ENCODE results near the gene MFSD2A. TPM values are rescaled to one million over a fixed set of nuclear protein-coding genes. Genes with fewer than 3 reads are reported as not detected.

The MFSD2A gene
- polyA plus RNA-seq, 1 of the 3 experiments (the other 2 are of a cell fraction), result 6.3 TPM

GRCh38 chr1:39976732-39977131 is 21.8 kb downstream of the MFSD2A start:
- no peak overlapping the region for H2AFZ ChIP-seq (ENCODE audit: low read depth)
- no peaks in the 10 kb centered on the region for H3F3A ChIP-seq (replicated peaks; ENCODE audit: insufficient read depth)
- DNase-seq, result no peak
- no peaks in the 10 kb centered on the region for H3K27me3 ChIP-seq (ENCODE audit: insufficient read depth)
- H3K9me2 ChIP-seq, result no peaks in the 10 kb centered on the region
- POLR2A ChIA-PET, result no interaction called here
- no peak overlapping the region for H3K9ac ChIP-seq
- peaks cover 0 to 4% of the 10 kb centered on the region in 2 experiments; a peak in 2 of 4 replicates for H3K4me1 ChIP-seq (ENCODE audit: control insufficient read depth in 1 of 2, insufficient read depth in 2 of 2, low read depth in 1 of 2, low read length in 1 of 2)
- H3K36me3 ChIP-seq (replicated peaks in 1 of 2; ENCODE audit: control insufficient read depth in 1 of 2, insufficient read depth in 2 of 2, low read length in 1 of 2), result no peaks in the 10 kb centered on the region
- no peaks in the 10 kb centered on the region for H3K79me2 ChIP-seq (ENCODE audit: insufficient read depth)
- H3K9me3 ChIP-seq, result no peaks in the 10 kb centered on the region
- H3K27ac ChIP-seq (ENCODE audit: low read depth in 2 of 2, low read length in 1 of 2), result no peak overlapping the region
- CTCF ChIA-PET, result interaction anchor here (1.1 to 11.4 kb wide), 3 partner anchors 55 to 159 kb away, joined by 3 to 209 read pairs (median 88); no protein-coding TSS in a partner anchor
- TF ChIP-seq ELF1 (IDR thresholded peaks at IDR 0.05) (no peak), TEAD4 (IDR thresholded peaks at IDR 0.05; ENCODE audit: borderline replicate concordance, insufficient read depth) (no peak), RFX5 (IDR thresholded peaks at IDR 0.05; ENCODE audit: low read length) (no peak), RCOR1 (IDR thresholded peaks at IDR 0.05; ENCODE audit: low read length) (no peak), SMC3 (IDR thresholded peaks at IDR 0.05; ENCODE audit: low read depth, low read length) (no peak), MEF2A (IDR thresholded peaks at IDR 0.05; ENCODE audit: borderline replicate concordance, low read depth) (no peak), IRF3 (IDR thresholded peaks at IDR 0.05; ENCODE audit: low read depth, low read length) (no peak), TCF12 (IDR thresholded peaks at IDR 0.05) (no peak), NRF1 (IDR thresholded peaks at IDR 0.05; ENCODE audit: low read depth, low read length) (no peak), MAX (IDR thresholded peaks at IDR 0.05; ENCODE audit: low read depth) (no peak)
- H3K4me3 ChIP-seq (ENCODE audit: low read depth in 2 of 2, low read length in 1 of 2), result no peak overlapping the region
- H3K4me2 ChIP-seq, result no peak overlapping the region
- no peaks in the 10 kb centered on the region for H4K20me1 ChIP-seq (ENCODE audit: insufficient read depth)
- WGBS (ENCODE audit: low lambda C conversion rate), result 88% methylated on average over 8 of the region's 8 CpGs

GRCh38 chr1:39977202-39977601 is 22.3 kb downstream of the MFSD2A start:
- H2AFZ ChIP-seq (ENCODE audit: low read depth), result no peak overlapping the region
- H3K27ac ChIP-seq (ENCODE audit: low read depth in 2 of 2, low read length in 1 of 2), result no peak overlapping the region
- no peaks in the 10 kb centered on the region for H4K20me1 ChIP-seq (ENCODE audit: insufficient read depth)
- no peak overlapping the region for H3K4me2 ChIP-seq
- no peaks in the 10 kb centered on the region for H3K79me2 ChIP-seq (ENCODE audit: insufficient read depth)
- POLR2A ChIA-PET, result no interaction called here
- no peak overlapping the region for H3K9ac ChIP-seq
- no peaks in the 10 kb centered on the region for H3K9me2 ChIP-seq
- 100% methylated on average over 1 of the region's 1 CpG for WGBS (ENCODE audit: low lambda C conversion rate)
- no peaks in the 10 kb centered on the region for H3K27me3 ChIP-seq (ENCODE audit: insufficient read depth)
- H3K4me3 ChIP-seq (ENCODE audit: low read depth in 2 of 2, low read length in 1 of 2), result no peak overlapping the region
- no peak for DNase-seq
- no peaks in the 10 kb centered on the region for H3K36me3 ChIP-seq (replicated peaks in 1 of 2; ENCODE audit: control insufficient read depth in 1 of 2, insufficient read depth in 2 of 2, low read length in 1 of 2)
- H3F3A ChIP-seq (replicated peaks; ENCODE audit: insufficient read depth), result peaks cover 2% of the 10 kb centered on the region
- peak; percentile 44; the same call in 1 of the 2 replicates for TF ChIP-seq FOSL2 (IDR thresholded peaks at IDR 0.05; ENCODE audit: borderline replicate concordance, low read depth)
- peak in 1 of 2 experiments; percentile 42; a peak in 1 of 4 replicates for TF ChIP-seq EP300 (IDR thresholded peaks at IDR 0.05; ENCODE audit: borderline replicate concordance in 1 of 2, low read depth in 1 of 2, low read length in 1 of 2)
- TF ChIP-seq SMC3 (IDR thresholded peaks at IDR 0.05; ENCODE audit: low read depth, low read length), result no peak
- CTCF ChIA-PET, result interaction anchor here (1.1 to 11.4 kb wide), 3 partner anchors 55 to 159 kb away, joined by 3 to 209 read pairs (median 88); no protein-coding TSS in a partner anchor
- H3K4me1 ChIP-seq (ENCODE audit: control insufficient read depth in 1 of 2, insufficient read depth in 2 of 2, low read depth in 1 of 2, low read length in 1 of 2), result peaks cover 0 to 6% of the 10 kb centered on the region in 2 experiments; a peak in 2 of 4 replicates
- no peaks in the 10 kb centered on the region for H3K9me3 ChIP-seq

Data from SK-N-SH (cell line).